ENCODE measurements around the gene TMEM213.

Gene TMEM213

DNA sequence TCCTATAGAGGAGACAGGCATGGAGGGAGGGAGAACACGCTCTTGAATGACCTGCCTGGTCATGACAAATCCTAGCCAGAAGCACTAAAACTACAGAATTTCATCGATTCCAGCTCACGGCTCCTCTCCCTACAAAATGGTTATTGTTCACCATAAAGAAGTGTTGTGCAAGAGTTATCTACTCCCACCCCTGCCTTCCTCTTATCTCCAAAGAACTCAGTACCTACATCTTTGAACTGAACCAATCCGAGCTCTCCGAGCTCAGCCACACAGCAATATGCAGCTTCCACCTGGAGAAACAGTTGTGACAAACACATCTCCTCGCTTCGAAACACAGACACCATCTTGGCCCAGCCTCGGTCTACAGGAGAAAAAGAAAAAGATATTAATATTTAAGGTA lies 26.9 kb upstream of the TMEM213 start:
- TF ChIP-seq YY1 (IDR thresholded peaks at IDR 0.05; ENCODE audit: low read depth) (no peak), ZBTB7A (IDR thresholded peaks at IDR 0.05; ENCODE audit: low read depth) (no peak), RAD21 (IDR thresholded peaks at IDR 0.05; ENCODE audit: low read depth) (no peak), CEBPB (IDR thresholded peaks at IDR 0.05) (no peak), FOXM1 (IDR thresholded peaks at IDR 0.05; ENCODE audit: borderline replicate concordance, low read depth) (no peak), TEAD4 (IDR thresholded peaks at IDR 0.05) (no peak), CREB1 (IDR thresholded peaks at IDR 0.05; ENCODE audit: low read depth) (no peak), TAF1 (IDR thresholded peaks at IDR 0.05; ENCODE audit: low read depth) (no peak), NFIC (IDR thresholded peaks at IDR 0.05) (no peak), EGR1 (IDR thresholded peaks at IDR 0.05) (no peak), EP300 (IDR thresholded peaks at IDR 0.05; ENCODE audit: borderline replicate concordance) (no peak), TCF12 (IDR thresholded peaks at IDR 0.05; ENCODE audit: low read depth) (no peak)
- TF ChIP-seq, protein P1, sequence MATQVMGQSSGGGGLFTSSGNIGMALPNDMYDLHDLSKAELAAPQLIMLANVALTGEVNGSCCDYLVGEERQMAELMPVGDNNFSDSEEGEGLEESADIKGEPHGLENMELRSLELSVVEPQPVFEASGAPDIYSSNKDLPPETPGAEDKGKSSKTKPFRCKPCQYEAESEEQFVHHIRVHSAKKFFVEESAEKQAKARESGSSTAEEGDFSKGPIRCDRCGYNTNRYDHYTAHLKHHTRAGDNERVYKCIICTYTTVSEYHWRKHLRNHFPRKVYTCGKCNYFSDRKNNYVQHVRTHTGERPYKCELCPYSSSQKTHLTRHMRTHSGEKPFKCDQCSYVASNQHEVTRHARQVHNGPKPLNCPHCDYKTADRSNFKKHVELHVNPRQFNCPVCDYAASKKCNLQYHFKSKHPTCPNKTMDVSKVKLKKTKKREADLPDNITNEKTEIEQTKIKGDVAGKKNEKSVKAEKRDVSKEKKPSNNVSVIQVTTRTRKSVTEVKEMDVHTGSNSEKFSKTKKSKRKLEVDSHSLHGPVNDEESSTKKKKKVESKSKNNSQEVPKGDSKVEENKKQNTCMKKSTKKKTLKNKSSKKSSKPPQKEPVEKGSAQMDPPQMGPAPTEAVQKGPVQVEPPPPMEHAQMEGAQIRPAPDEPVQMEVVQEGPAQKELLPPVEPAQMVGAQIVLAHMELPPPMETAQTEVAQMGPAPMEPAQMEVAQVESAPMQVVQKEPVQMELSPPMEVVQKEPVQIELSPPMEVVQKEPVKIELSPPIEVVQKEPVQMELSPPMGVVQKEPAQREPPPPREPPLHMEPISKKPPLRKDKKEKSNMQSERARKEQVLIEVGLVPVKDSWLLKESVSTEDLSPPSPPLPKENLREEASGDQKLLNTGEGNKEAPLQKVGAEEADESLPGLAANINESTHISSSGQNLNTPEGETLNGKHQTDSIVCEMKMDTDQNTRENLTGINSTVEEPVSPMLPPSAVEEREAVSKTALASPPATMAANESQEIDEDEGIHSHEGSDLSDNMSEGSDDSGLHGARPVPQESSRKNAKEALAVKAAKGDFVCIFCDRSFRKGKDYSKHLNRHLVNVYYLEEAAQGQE (IDR thresholded peaks at IDR 0.05; ENCODE audit: low read depth), result no peak
- TF ChIP-seq, protein P2, sequence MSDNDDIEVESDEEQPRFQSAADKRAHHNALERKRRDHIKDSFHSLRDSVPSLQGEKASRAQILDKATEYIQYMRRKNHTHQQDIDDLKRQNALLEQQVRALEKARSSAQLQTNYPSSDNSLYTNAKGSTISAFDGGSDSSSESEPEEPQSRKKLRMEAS (IDR thresholded peaks at IDR 0.05), result no peak
- TF ChIP-seq, protein P3, sequence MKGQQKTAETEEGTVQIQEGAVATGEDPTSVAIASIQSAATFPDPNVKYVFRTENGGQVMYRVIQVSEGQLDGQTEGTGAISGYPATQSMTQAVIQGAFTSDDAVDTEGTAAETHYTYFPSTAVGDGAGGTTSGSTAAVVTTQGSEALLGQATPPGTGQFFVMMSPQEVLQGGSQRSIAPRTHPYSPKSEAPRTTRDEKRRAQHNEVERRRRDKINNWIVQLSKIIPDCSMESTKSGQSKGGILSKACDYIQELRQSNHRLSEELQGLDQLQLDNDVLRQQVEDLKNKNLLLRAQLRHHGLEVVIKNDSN (IDR thresholded peaks at IDR 0.05), result no peak

- TF ChIP-seq TEAD4 (IDR thresholded peaks at IDR 0.05) (no peak), EP300 (IDR thresholded peaks at IDR 0.05; ENCODE audit: borderline replicate concordance) (no peak), RAD21 (IDR thresholded peaks at IDR 0.05; ENCODE audit: low read depth) (no peak), TCF12 (IDR thresholded peaks at IDR 0.05; ENCODE audit: low read depth) (no peak), YY1 (IDR thresholded peaks at IDR 0.05; ENCODE audit: low read depth) (no peak), CEBPB (IDR thresholded peaks at IDR 0.05) (no peak), CREB1 (IDR thresholded peaks at IDR 0.05; ENCODE audit: low read depth) (no peak)
- TF ChIP-seq, protein P3 (IDR thresholded peaks at IDR 0.05), result no peak
These were observed 24.6 kb upstream of the TMEM213 start for GRCh38 chr7:138773176-138773575.

GRCh38 chr7:138773817-138774216 lies 24.0 kb upstream of the TMEM213 start:
- TF ChIP-seq YY1 (IDR thresholded peaks at IDR 0.05; ENCODE audit: low read depth) (no peak), TCF12 (IDR thresholded peaks at IDR 0.05; ENCODE audit: low read depth) (no peak), ZBTB7A (IDR thresholded peaks at IDR 0.05; ENCODE audit: low read depth) (no peak), CREB1 (IDR thresholded peaks at IDR 0.05; ENCODE audit: low read depth) (no peak), FOXM1 (IDR thresholded peaks at IDR 0.05; ENCODE audit: borderline replicate concordance, low read depth) (no peak), CEBPB (IDR thresholded peaks at IDR 0.05) (no peak), NFIC (IDR thresholded peaks at IDR 0.05) (no peak), TAF1 (IDR thresholded peaks at IDR 0.05; ENCODE audit: low read depth) (no peak), TEAD4 (IDR thresholded peaks at IDR 0.05) (no peak)
- TF ChIP-seq, protein P2 (IDR thresholded peaks at IDR 0.05), result no peak
- TF ChIP-seq, protein P1 (IDR thresholded peaks at IDR 0.05; ENCODE audit: low read depth), result no peak
- TF ChIP-seq, protein P3 (IDR thresholded peaks at IDR 0.05), result no peak

- TF ChIP-seq YY1 (IDR thresholded peaks at IDR 0.05; ENCODE audit: low read depth) (no peak), NFIC (IDR thresholded peaks at IDR 0.05) (no peak), TCF12 (IDR thresholded peaks at IDR 0.05; ENCODE audit: low read depth) (no peak), RAD21 (IDR thresholded peaks at IDR 0.05; ENCODE audit: low read depth) (no peak), TAF1 (IDR thresholded peaks at IDR 0.05; ENCODE audit: low read depth) (no peak), EP300 (IDR thresholded peaks at IDR 0.05; ENCODE audit: borderline replicate concordance) (no peak), ZBTB7A (IDR thresholded peaks at IDR 0.05; ENCODE audit: low read depth) (no peak), EGR1 (IDR thresholded peaks at IDR 0.05) (no peak), FOXM1 (IDR thresholded peaks at IDR 0.05; ENCODE audit: borderline replicate concordance, low read depth) (no peak), TEAD4 (IDR thresholded peaks at IDR 0.05) (no peak), CEBPB (IDR thresholded peaks at IDR 0.05) (no peak), CREB1 (IDR thresholded peaks at IDR 0.05; ENCODE audit: low read depth) (no peak)
- TF ChIP-seq, protein P3 (IDR thresholded peaks at IDR 0.05), result no peak
- TF ChIP-seq, protein P2 (IDR thresholded peaks at IDR 0.05), result no peak
- TF ChIP-seq, protein P1 (IDR thresholded peaks at IDR 0.05; ENCODE audit: low read depth), result no peak
These were observed 21.5 kb upstream of the TMEM213 start for GRCh38 chr7:138776166-138776833.
